Measurements from ENCODE around the gene CAB39L.

The CAB39L gene

DNA sequence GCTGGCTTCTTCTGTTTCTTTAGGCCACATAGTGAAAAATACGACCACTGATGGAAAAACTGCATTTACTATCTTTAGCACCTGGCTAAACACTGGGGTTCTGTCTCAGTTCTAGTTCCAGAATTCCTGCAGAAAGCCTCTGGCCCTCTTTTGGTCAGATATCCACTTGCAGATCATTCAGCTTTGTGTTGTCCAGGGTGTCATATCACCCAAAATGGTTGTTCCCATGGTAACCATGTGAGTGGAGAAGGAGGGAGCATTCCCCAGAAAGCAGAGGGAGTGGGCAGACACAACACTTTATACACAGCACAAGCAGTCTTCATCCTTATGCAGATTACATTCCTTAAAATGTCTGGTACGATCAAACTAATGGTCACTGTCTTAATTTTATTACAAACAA is 73.5 kb downstream of the CAB39L start:
- Histone ChIP-seq H3K9me3 (no peaks in the 10 kb centered on the region), H3K27ac (no peak overlapping the region), H3K27me3 (no peaks in the 10 kb centered on the region), H3K36me3 (no peaks in the 10 kb centered on the region), H3K4me1 (ENCODE audit: control insufficient read depth in 1 of 2, insufficient read depth in 1 of 2, low read depth in 1 of 2, low read length in 1 of 2) (no peaks in the 10 kb centered on the region), H3K4me3 (ENCODE audit: low read depth in 1 of 2, low read length in 1 of 2) (no peak overlapping the region)
- TF ChIP-seq, protein P1, sequence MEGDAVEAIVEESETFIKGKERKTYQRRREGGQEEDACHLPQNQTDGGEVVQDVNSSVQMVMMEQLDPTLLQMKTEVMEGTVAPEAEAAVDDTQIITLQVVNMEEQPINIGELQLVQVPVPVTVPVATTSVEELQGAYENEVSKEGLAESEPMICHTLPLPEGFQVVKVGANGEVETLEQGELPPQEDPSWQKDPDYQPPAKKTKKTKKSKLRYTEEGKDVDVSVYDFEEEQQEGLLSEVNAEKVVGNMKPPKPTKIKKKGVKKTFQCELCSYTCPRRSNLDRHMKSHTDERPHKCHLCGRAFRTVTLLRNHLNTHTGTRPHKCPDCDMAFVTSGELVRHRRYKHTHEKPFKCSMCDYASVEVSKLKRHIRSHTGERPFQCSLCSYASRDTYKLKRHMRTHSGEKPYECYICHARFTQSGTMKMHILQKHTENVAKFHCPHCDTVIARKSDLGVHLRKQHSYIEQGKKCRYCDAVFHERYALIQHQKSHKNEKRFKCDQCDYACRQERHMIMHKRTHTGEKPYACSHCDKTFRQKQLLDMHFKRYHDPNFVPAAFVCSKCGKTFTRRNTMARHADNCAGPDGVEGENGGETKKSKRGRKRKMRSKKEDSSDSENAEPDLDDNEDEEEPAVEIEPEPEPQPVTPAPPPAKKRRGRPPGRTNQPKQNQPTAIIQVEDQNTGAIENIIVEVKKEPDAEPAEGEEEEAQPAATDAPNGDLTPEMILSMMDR (IDR thresholded peaks at IDR 0.05): no peak

DNA sequence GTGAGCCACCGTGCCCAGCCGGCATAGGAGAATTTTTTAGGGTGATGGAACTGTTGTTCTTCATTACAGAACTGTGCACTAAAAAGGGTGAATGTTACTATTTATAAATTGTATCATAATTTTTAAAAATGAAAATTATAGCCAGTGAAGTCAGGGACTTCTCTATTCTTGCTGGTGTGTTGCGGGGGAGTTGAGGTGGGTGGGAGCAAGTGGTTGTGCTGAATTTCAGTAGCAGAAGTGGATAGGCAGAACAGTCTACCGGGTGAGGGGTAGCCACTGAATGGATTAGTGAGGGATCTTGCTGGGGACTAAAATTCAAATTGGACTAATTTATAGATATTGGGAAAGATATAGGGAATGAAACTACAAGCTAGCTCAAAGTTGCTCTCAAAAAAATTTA is 74.0 kb downstream of the CAB39L start:
- H3K4me1 ChIP-seq (ENCODE audit: control insufficient read depth in 1 of 2, insufficient read depth in 1 of 2, low read depth in 1 of 2, low read length in 1 of 2): no peaks in the 10 kb centered on the region
- TF ChIP-seq, protein P1 (IDR thresholded peaks at IDR 0.05): no peak
- H3K27me3 ChIP-seq: no peaks in the 10 kb centered on the region
- no peaks in the 10 kb centered on the region for H3K9me3 ChIP-seq
- H3K27ac ChIP-seq: no peak overlapping the region
- H3K36me3 ChIP-seq: no peaks in the 10 kb centered on the region
- no peak overlapping the region for H3K4me3 ChIP-seq (ENCODE audit: low read depth in 1 of 2, low read length in 1 of 2)

DNA sequence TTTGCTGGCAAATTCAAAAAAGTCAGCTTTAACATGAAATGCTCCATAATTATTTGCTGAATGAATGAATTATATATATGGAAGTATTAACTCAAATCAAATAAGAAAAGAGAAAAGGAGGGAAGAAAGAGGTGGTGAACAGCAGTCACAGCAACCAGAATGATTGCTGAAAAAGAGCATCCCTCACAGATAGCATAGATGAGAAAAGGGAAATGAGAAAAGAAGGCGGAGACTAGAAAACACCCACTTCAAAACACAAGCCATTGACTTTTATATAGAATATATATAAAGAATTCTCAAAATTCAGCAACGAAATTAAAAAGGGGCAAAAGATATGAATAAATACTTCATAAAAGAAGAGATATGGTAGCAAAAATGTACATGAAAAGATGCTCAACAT is 75.2 kb downstream of the CAB39L start:
- Histone ChIP-seq H3K4me1 (ENCODE audit: control insufficient read depth in 1 of 2, insufficient read depth in 1 of 2, low read depth in 1 of 2, low read length in 1 of 2) (no peaks in the 10 kb centered on the region), H3K27ac (no peak overlapping the region), H3K9me3 (no peaks in the 10 kb centered on the region), H3K4me3 (ENCODE audit: low read depth in 1 of 2, low read length in 1 of 2) (no peak overlapping the region), H3K36me3 (no peaks in the 10 kb centered on the region), H3K27me3 (no peaks in the 10 kb centered on the region)
- TF ChIP-seq, protein P1 (IDR thresholded peaks at IDR 0.05): no peak

DNA sequence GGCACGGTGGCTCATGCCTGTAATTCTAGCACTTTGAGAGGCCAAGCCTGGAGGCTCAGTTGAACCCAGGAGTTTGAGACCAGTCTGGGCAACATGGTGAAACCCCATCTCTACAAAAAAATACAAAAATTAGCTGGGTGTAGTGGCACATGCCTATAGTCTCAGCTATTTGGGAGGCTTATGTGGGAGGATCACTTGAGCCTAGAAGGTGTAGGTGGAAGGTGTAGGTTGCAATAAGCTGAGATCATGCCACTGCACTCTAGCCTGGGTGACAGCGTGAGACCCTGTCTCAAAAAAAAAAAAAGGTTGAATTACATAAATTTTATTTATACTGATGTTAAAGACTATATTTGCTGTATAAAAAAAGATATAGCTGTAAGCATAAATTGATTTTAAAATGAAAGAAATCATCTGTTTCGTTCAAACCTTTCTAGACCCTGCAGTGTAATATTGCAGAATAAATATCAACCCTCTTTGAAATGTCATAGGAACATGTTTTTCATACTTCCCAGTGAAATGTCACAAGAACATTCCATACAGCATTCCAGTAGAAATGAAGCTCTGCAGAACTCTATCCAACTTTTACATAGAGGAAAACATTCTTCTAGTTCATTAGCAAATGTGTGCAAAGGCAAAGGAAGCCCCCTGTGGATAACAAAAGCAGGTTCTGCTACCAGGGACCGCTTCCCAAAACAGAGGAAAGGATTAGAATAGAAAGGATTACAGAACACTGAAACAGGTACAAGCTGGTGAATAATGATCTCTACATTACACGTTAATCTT is 76.0 kb downstream of the CAB39L start:
- H3K4me1 ChIP-seq (ENCODE audit: control insufficient read depth in 1 of 2, insufficient read depth in 1 of 2, low read depth in 1 of 2, low read length in 1 of 2): no peaks in the 10 kb centered on the region
- H3K36me3 ChIP-seq: no peaks in the 10 kb centered on the region
- H3K4me3 ChIP-seq (ENCODE audit: low read depth in 1 of 2, low read length in 1 of 2): no peak overlapping the region
- no peaks in the 10 kb centered on the region for H3K27me3 ChIP-seq
- H3K27ac ChIP-seq: no peak overlapping the region
- TF ChIP-seq, protein P1 (IDR thresholded peaks at IDR 0.05): no peak
- no peaks in the 10 kb centered on the region for H3K9me3 ChIP-seq

DNA sequence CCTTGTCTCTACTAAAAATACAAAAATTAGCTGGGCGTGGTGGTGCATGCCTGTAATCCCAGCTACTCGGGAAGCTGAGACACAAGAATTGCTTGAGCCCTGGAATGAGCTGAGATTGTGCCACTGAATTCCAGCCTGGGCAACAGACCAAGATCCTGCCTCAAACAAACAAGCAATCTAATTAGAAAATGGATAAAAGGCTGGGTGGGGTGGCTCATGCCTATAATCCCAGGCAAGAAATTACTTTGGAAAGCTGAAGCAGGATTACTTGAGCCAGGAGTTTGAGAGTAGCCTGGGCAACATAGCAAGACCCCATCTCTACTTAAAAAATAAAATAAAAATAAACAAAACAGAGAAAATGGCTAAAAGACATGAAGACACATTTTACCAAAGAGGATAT is 77.0 kb downstream of the CAB39L start:
- Histone ChIP-seq H3K4me1 (ENCODE audit: control insufficient read depth in 1 of 2, insufficient read depth in 1 of 2, low read depth in 1 of 2, low read length in 1 of 2) (no peaks in the 10 kb centered on the region), H3K27ac (no peak overlapping the region)
- TF ChIP-seq, protein P1 (IDR thresholded peaks at IDR 0.05): no peak

More for the DNA sequence above, 77.0 kb downstream of the CAB39L start:
- H3K4me3 ChIP-seq (ENCODE audit: low read depth in 1 of 2, low read length in 1 of 2): no peak overlapping the region
- H3K27me3 ChIP-seq: no peaks in the 10 kb centered on the region
- H3K9me3 ChIP-seq: no peaks in the 10 kb centered on the region
- H3K36me3 ChIP-seq: no peaks in the 10 kb centered on the region

Measured in neutrophil (primary cell).